H9 (cell line): ENCODE results near the gene RCC1. TPM values are rescaled to one million over a fixed set of nuclear protein-coding genes. Genes with fewer than 3 reads are reported as not detected.
"Not testable (repeated sequence)": the region's sequence is repeated elsewhere in the genome, so short reads cannot be mapped to it uniquely, and the experiment has no call there.

Experiments
- DNase-seq: peaks from one replicate; pipeline ENCODE4 v3.0.0-alpha.2; 2017
- H2AFZ ChIP-seq: one replicate; pipeline ENCODE4 v1.6.1; 2013; ENCODE audit warnings: mild to moderate bottlenecking, low read length, control low read depth, moderate library complexity
- H2AK5ac ChIP-seq: 2 replicates; pipeline ENCODE4 v1.6.1; 2013; ENCODE audit warnings: low read length, control low read depth, mixed read lengths; ENCODE audit not compliant: insufficient read length
- H2BK120ac ChIP-seq: one replicate; pipeline ENCODE4 v1.6.1; 2013; ENCODE audit warnings: low read depth, mild to moderate bottlenecking, low read length, control low read depth, inconsistent platforms; ENCODE audit not compliant: poor library complexity, severe bottlenecking
- H2BK12ac ChIP-seq: 2 replicates; pipeline ENCODE4 v1.6.1; 2013; ENCODE audit warnings: low read length, control low read depth, mixed read lengths, low read depth; ENCODE audit not compliant: insufficient read length
- H2BK15ac ChIP-seq: 2 replicates; pipeline ENCODE4 v1.6.1; 2013; ENCODE audit warnings: low read depth, low read length, control low read depth
- H2BK20ac ChIP-seq: one replicate; pipeline ENCODE4 v1.6.1; 2013; ENCODE audit warnings: low read depth, mild to moderate bottlenecking, low read length, control low read depth, inconsistent platforms; ENCODE audit not compliant: poor library complexity, severe bottlenecking
- H2BK5ac ChIP-seq: 2 replicates; pipeline ENCODE4 v1.6.1; 2013; ENCODE audit warnings: low read length, control low read depth, mixed read lengths; ENCODE audit not compliant: insufficient read length
- H3K14ac ChIP-seq: 2 replicates; pipeline ENCODE4 v1.6.1; 2013; ENCODE audit warnings: low read length, control low read depth; ENCODE audit not compliant: insufficient read depth
- H3K18ac ChIP-seq: 2 replicates; pipeline ENCODE4 v1.6.1; 2013; ENCODE audit warnings: low read depth, mild to moderate bottlenecking, mixed read lengths, low read length, control low read depth; ENCODE audit not compliant: insufficient read length
- H3K23ac ChIP-seq: 2 replicates; pipeline ENCODE4 v1.6.1; 2013; ENCODE audit warnings: low read length, control low read depth, mixed read lengths, low read depth; ENCODE audit not compliant: insufficient read length
- H3K23me2 ChIP-seq: 2 replicates; pipeline ENCODE4 v1.6.1; 2013; ENCODE audit warnings: low read depth, mild to moderate bottlenecking, mixed read lengths, low read length, control low read depth; ENCODE audit not compliant: insufficient read length, poor library complexity, severe bottlenecking
- H3K27ac ChIP-seq: 2 replicates; pipeline ENCODE4 v1.5.1; 2013; ENCODE audit warnings: low read length, control low read depth, mixed read lengths, low read depth; ENCODE audit not compliant: insufficient read length
- H3K27me3 ChIP-seq: 2 replicates; pipeline ENCODE4 v1.6.1; 2013; ENCODE audit warnings: low read length, control low read depth, inconsistent platforms; ENCODE audit not compliant: insufficient read depth
- H3K4ac ChIP-seq: 2 replicates; pipeline ENCODE4 v1.6.1; 2013; ENCODE audit warnings: low read depth, mild to moderate bottlenecking, control low read depth, inconsistent platforms, low read length, moderate library complexity
- H3K4me1 ChIP-seq: 2 replicates; pipeline ENCODE4 v1.6.1; 2013; ENCODE audit warnings: low read length, control low read depth, inconsistent platforms; ENCODE audit not compliant: insufficient read depth
- H3K4me2 ChIP-seq: 2 replicates; pipeline ENCODE4 v1.6.1; 2013; ENCODE audit warnings: low read length, control low read depth, mixed read lengths; ENCODE audit not compliant: insufficient read length, insufficient read depth
- H3K56ac ChIP-seq: 2 replicates; pipeline ENCODE4 v1.6.1; 2013; ENCODE audit warnings: low read depth, mild to moderate bottlenecking, mixed read lengths, low read length, control low read depth; ENCODE audit not compliant: insufficient read length
- H3K79me1 ChIP-seq: 2 replicates; pipeline ENCODE4 v1.6.1; 2013; ENCODE audit warnings: low read depth, mild to moderate bottlenecking, moderate library complexity, low read length, control low read depth, inconsistent platforms; ENCODE audit not compliant: insufficient read depth, poor library complexity, severe bottlenecking
- H3K79me2 ChIP-seq: 2 replicates; pipeline ENCODE4 v1.6.1; 2013; ENCODE audit warnings: low read length, control low read depth, inconsistent platforms; ENCODE audit not compliant: insufficient read depth
- H3K9ac ChIP-seq: 2 replicates; pipeline ENCODE4 v1.6.1; 2013; ENCODE audit warnings: low read length, control low read depth, mixed read lengths; ENCODE audit not compliant: insufficient read length; ENCODE audit errors: extremely low read depth
- H3K9me3 ChIP-seq: one replicate; pipeline ENCODE4 v1.6.1; 2013; ENCODE audit warnings: low read depth, low read length, inconsistent platforms; ENCODE audit not compliant: control insufficient read depth
- H3T11ph ChIP-seq: one replicate; pipeline ENCODE4 v1.6.1; 2013; ENCODE audit warnings: mild to moderate bottlenecking, low read length, control low read depth, inconsistent platforms
- H4K20me1 ChIP-seq: one replicate; pipeline ENCODE4 v1.6.1; 2013; ENCODE audit not compliant: control insufficient read depth, insufficient read length, insufficient read depth
- H4K5ac ChIP-seq: 2 replicates; pipeline ENCODE4 v1.6.1; 2013; ENCODE audit warnings: low read depth, mild to moderate bottlenecking, mixed read lengths, low read length, control low read depth; ENCODE audit not compliant: insufficient read length
- H4K8ac ChIP-seq: replicated peaks from 2 replicates; pipeline ENCODE4 v1.6.1; 2013; ENCODE audit warnings: low read length, control low read depth, mixed read lengths, low read depth; ENCODE audit not compliant: insufficient read length
- H4K91ac ChIP-seq: 2 replicates; pipeline ENCODE4 v1.6.1; 2013; ENCODE audit warnings: low read depth, mild to moderate bottlenecking, moderate library complexity, mixed read lengths, low read length, control low read depth; ENCODE audit not compliant: insufficient read length
- H3K27ac Mint-ChIP-seq, 3 experiments: 2 replicates in 2 of 3; 3 replicates in 1 of 3; pipeline ENCODE4 v1.8.0; 2020 to 2021; ENCODE audit warnings: mixed read lengths in 3 of 3, mild to moderate bottlenecking in 1 of 3, moderate library complexity in 1 of 3
- H3K27me3 Mint-ChIP-seq: 2 replicates; pipeline ENCODE4 v1.8.0; 2021; ENCODE audit warnings: low read depth, mild to moderate bottlenecking, moderate library complexity, mixed read lengths
- H3K36me3 Mint-ChIP-seq, 3 experiments: 2 replicates in 2 of 3; 3 replicates in 1 of 3; pipeline ENCODE4 v1.8.0; 2020 to 2021; ENCODE audit warnings: low read depth in 3 of 3, mixed read lengths in 3 of 3; ENCODE audit not compliant: insufficient read depth in 1 of 3
- H3K4me1 Mint-ChIP-seq, 2 experiments: 2 replicates each; pipeline ENCODE4 v1.8.0; 2020; ENCODE audit warnings: mixed read lengths in 2 of 2
- H3K4me3 Mint-ChIP-seq, 2 experiments: 2 replicates in 1 of 2; 3 replicates in 1 of 2; pipeline ENCODE4 v1.8.0; 2020 to 2021; ENCODE audit warnings: mild to moderate bottlenecking in 2 of 2, mixed read lengths in 2 of 2, moderate library complexity in 1 of 2
- H3K9me3 Mint-ChIP-seq, 2 experiments: 2 replicates in 1 of 2; 3 replicates in 1 of 2; pipeline ENCODE4 v1.8.0; 2020; ENCODE audit warnings: mild to moderate bottlenecking in 2 of 2, mixed read lengths in 2 of 2, moderate library complexity in 1 of 2
- WGBS: extraction: QIAGEN DNeasy Blood & Tissue Kit; methylation state at CpG from one replicate; pipeline ENCODE4 v1.1.7; 2013; ENCODE audit warnings: missing lambda C conversion rate, low lambda C conversion rate, mixed read lengths; ENCODE audit not compliant: insufficient read length; ENCODE audit errors: extremely low coverage; 5-methylcytosine and 5-hydroxymethylcytosine counted together
- total RNA-seq: library from RNA; stranded (reverse); gene quantifications from 2 replicates; pipeline ENCODE4 v1.2.1, GENCODE V29; 2021
- TF ChIP-seq, protein P1 (sequence below): fragments of 200-600 bp; sonication (generic); conservative IDR thresholded peaks from 3 replicates; pipeline ENCODE4 v1.8.0; 2021; ENCODE audit warnings: antibody characterized with exemption, mild to moderate bottlenecking

Gene RCC1
- total RNA-seq, 1 experiment from 2014 or later, result 93.6 TPM

DNA sequence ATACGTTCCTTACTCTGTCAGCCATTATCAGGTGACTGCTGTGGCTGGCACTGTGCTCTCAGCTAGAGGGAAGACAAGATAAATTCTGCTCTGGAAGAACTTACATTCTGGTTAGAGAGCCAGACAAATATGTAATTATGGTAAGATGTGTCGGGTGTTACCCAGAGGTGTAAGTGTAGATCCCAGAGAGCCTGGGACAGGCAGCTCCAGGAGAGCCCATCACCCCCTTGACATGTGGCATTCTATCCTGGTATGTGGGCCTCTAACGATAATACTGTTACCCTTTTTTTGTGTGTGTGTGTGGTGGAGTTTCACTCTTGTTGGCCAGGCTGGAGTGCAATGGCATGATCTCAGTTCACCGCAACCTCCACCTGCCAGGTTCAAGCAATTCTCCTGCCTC lies 66.1 kb downstream of the RCC1 start:
- H3K4me1 Mint-ChIP-seq, result no peaks in the 10 kb centered on the region
- Histone ChIP-seq H4K5ac (no peak overlapping the region), H3K4ac (no peak overlapping the region), H3K79me2 (no peaks in the 10 kb centered on the region), H3K4me2 (no peak overlapping the region), H3K23me2 (no peaks in the 10 kb centered on the region), H3K9me3 (no peaks in the 10 kb centered on the region), H3K14ac (no peak overlapping the region), H4K91ac (no peak overlapping the region), H2AFZ (no peak overlapping the region), H3K56ac (no peak overlapping the region), H2BK120ac (no peak overlapping the region), H3K23ac (no peak overlapping the region), H3K79me1 (no peaks in the 10 kb centered on the region), H3K9ac (no peak overlapping the region), H3K27ac (no peak overlapping the region), H3T11ph (no peak overlapping the region), H2BK15ac (no peak overlapping the region), H2BK12ac (no peak overlapping the region), H3K27me3 (no peaks in the 10 kb centered on the region), H4K20me1 (no peaks in the 10 kb centered on the region), H3K18ac (no peak overlapping the region), H3K4me1 (no peaks in the 10 kb centered on the region), H2BK20ac (no peak overlapping the region), H2BK5ac (no peak overlapping the region), H2AK5ac (no peak overlapping the region), H4K8ac (no peak overlapping the region)
- no peaks in the 10 kb centered on the region for H3K27me3 Mint-ChIP-seq
- H3K27ac Mint-ChIP-seq, result peak overlapping the region in 2 of 3 experiments; percentile 30 to 80; a peak in 2 of 7 replicates
- no peak for DNase-seq
- TF ChIP-seq, protein P1, sequence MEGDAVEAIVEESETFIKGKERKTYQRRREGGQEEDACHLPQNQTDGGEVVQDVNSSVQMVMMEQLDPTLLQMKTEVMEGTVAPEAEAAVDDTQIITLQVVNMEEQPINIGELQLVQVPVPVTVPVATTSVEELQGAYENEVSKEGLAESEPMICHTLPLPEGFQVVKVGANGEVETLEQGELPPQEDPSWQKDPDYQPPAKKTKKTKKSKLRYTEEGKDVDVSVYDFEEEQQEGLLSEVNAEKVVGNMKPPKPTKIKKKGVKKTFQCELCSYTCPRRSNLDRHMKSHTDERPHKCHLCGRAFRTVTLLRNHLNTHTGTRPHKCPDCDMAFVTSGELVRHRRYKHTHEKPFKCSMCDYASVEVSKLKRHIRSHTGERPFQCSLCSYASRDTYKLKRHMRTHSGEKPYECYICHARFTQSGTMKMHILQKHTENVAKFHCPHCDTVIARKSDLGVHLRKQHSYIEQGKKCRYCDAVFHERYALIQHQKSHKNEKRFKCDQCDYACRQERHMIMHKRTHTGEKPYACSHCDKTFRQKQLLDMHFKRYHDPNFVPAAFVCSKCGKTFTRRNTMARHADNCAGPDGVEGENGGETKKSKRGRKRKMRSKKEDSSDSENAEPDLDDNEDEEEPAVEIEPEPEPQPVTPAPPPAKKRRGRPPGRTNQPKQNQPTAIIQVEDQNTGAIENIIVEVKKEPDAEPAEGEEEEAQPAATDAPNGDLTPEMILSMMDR, result no peak
- peaks cover 18 to 73% (median 43%) of the 10 kb centered on the region in 3 experiments; a peak in 6 of 7 replicates for H3K36me3 Mint-ChIP-seq
- no CpG with 5 or more reads among the region's 4 CpGs for WGBS
- no peaks in the 10 kb centered on the region for H3K9me3 Mint-ChIP-seq
- H3K4me3 Mint-ChIP-seq, result no peak overlapping the region

DNA sequence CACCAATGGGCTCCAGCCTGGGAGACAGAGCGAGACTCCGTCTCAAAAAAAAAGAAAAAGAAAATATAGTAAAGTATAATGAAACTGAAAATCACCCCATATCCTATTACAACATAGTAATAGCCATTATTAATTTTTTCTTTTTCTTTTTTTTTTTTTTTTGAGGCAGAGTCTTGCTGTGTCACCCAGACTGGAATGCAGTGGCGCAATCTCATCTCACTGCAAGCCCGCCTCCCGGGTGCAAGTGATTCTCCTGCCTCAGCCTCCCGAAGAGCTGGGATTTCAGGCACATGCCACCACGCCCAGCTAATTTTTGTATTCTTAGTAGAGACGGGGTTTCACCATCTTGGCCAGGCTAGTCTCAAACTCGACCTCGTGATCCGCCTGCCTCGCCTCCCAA lies 67.0 kb downstream of the RCC1 start:
- H3K18ac ChIP-seq, H2AK5ac ChIP-seq, H4K91ac ChIP-seq, H3K9ac ChIP-seq, H2AFZ ChIP-seq, H4K8ac ChIP-seq, H2BK120ac ChIP-seq, H3K14ac ChIP-seq, H3K79me1 ChIP-seq, H3K27me3 Mint-ChIP-seq, H2BK12ac ChIP-seq, H3K4me1 ChIP-seq, H3K4me1 Mint-ChIP-seq, H3K23me2 ChIP-seq, H3K9me3 ChIP-seq, DNase-seq, H4K5ac ChIP-seq, H3K27ac Mint-ChIP-seq, H3K23ac ChIP-seq, H3K56ac ChIP-seq, H3K9me3 Mint-ChIP-seq, H3T11ph ChIP-seq, H2BK15ac ChIP-seq, H2BK5ac ChIP-seq, H3K79me2 ChIP-seq, H3K4me2 ChIP-seq, H4K20me1 ChIP-seq, H3K27ac ChIP-seq, H3K4me3 Mint-ChIP-seq, H3K4ac ChIP-seq, H2BK20ac ChIP-seq, H3K27me3 ChIP-seq: not testable (repeated sequence)
- H3K36me3 Mint-ChIP-seq, result peaks cover 14 to 72% (median 39%) of the 10 kb centered on the region in 3 experiments; a peak in 6 of 7 replicates
- no CpG with 5 or more reads among the region's 12 CpGs for WGBS
